GM19452 (cell line): ENCODE measurements around the gene DAAM1.

ENCODE experiments used
- ATAC-seq: cut with Tn5 transposase; IDR thresholded peaks from one replicate; pipeline ENCODE4 v1.9.1; 2021; ENCODE audit not compliant: unreplicated experiment

Gene DAAM1

GRCh38 chr14:59282378-59282765, 93.9 kb downstream of the DAAM1 start:
- no peak for ATAC-seq

- no peak for ATAC-seq
Measured at GRCh38 chr14:59283361-59283760, 94.9 kb downstream of the DAAM1 start.

- ATAC-seq, result no peak
Measured at GRCh38 chr14:59284059-59284458, 95.6 kb downstream of the DAAM1 start.

GRCh38 chr14:59292028-59292427, 103.6 kb downstream of the DAAM1 start:
- no peak for ATAC-seq

GRCh38 chr14:59292921-59293534, 104.6 kb downstream of the DAAM1 start:
- no peak for ATAC-seq

GRCh38 chr14:59293935-59294661, 105.6 kb downstream of the DAAM1 start:
- no peak for ATAC-seq

- no peak for ATAC-seq
Measured at GRCh38 chr14:59294662-59294992, 106.2 kb downstream of the DAAM1 start.

- no peak for ATAC-seq
Measured at GRCh38 chr14:59295951-59296350, 107.5 kb downstream of the DAAM1 start.

GRCh38 chr14:59296508-59296907, 108.0 kb downstream of the DAAM1 start:
- ATAC-seq, result no peak

- ATAC-seq, result no peak
Measured at GRCh38 chr14:59297071-59297776, 108.8 kb downstream of the DAAM1 start.

- no peak for ATAC-seq
Measured at GRCh38 chr14:59299731-59300130, 111.3 kb downstream of the DAAM1 start.

GRCh38 chr14:59301354-59301753, 112.9 kb downstream of the DAAM1 start:
- ATAC-seq, result peak; percentile 90

- ATAC-seq, result no peak
Measured at GRCh38 chr14:59302313-59302712, 113.8 kb downstream of the DAAM1 start.

GRCh38 chr14:59303216-59303615, 114.7 kb downstream of the DAAM1 start:
- ATAC-seq, result no peak

- ATAC-seq, result no peak
Measured at GRCh38 chr14:59305231-59305630, 116.8 kb downstream of the DAAM1 start.

- ATAC-seq, result no peak
Measured at GRCh38 chr14:59305836-59306555, 117.5 kb downstream of the DAAM1 start.

- no peak for ATAC-seq
Measured at GRCh38 chr14:59306775-59307174, 118.3 kb downstream of the DAAM1 start.

GRCh38 chr14:59308086-59308485, 119.6 kb downstream of the DAAM1 start:
- ATAC-seq, result no peak

GRCh38 chr14:59308673-59309072, 120.2 kb downstream of the DAAM1 start:
- ATAC-seq, result no peak

GRCh38 chr14:59309291-59309900, 120.9 kb downstream of the DAAM1 start:
- ATAC-seq, result no peak

- ATAC-seq, result no peak
Measured at GRCh38 chr14:59310633-59311032, 122.2 kb downstream of the DAAM1 start.
